Airway epithelial cell (primary cell): Measurements from ENCODE around the gene GALNT12. TPM values are rescaled to one million over a fixed set of nuclear protein-coding genes. Genes with fewer than 3 reads are reported as not detected.

ENCODE experiments used
- total RNA-seq: library from RNA; depleted of rRNA; stranded (reverse); fragments of >200 nt; gene quantifications from 2 replicates; pipeline ENCODE4 v1.2.3, GENCODE V29; 2015

Gene GALNT12, protein sequence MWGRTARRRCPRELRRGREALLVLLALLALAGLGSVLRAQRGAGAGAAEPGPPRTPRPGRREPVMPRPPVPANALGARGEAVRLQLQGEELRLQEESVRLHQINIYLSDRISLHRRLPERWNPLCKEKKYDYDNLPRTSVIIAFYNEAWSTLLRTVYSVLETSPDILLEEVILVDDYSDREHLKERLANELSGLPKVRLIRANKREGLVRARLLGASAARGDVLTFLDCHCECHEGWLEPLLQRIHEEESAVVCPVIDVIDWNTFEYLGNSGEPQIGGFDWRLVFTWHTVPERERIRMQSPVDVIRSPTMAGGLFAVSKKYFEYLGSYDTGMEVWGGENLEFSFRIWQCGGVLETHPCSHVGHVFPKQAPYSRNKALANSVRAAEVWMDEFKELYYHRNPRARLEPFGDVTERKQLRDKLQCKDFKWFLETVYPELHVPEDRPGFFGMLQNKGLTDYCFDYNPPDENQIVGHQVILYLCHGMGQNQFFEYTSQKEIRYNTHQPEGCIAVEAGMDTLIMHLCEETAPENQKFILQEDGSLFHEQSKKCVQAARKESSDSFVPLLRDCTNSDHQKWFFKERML
- total RNA-seq, result 6.5 and 7.0 TPM in 2 replicates

DNA sequence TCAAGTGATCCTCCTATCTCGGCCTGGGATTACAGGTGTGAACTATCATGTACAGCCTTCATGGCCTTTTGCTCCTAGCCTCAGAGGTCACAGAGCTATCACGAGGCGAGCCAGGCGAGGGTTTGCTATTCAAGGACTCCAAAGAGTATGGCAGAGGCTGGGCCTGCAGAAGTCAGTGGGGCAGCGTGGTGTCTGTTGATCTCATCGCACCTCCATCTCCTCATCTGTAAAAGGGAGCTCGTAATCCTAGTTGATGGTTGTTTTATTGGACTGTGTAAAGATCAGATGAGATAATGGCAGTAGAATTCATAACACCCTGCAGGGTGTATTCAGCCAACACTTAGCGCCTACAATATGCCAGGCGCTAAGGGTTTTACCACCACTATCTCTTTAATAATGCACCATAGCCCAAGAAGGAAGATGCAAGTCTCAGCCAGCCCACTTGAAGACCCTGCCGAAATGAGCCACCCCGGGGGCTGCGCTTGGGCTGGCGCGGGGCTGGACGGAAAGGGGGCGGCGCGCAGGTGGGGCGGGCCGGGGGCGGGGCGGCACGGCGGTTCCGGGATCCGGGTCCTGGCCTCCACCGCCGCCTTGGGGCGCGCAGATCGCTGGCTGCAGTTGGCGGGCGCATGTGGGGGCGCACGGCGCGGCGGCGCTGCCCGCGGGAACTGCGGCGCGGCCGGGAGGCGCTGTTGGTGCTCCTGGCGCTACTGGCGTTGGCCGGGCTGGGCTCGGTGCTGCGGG, at the start of gene GALNT12:
Gene GALNT12, plus strand, starts transcription at position 601 of the 744 bp plus-strand sequence. Its CDS starts 29 bp downstream, at position 630.

DNA sequence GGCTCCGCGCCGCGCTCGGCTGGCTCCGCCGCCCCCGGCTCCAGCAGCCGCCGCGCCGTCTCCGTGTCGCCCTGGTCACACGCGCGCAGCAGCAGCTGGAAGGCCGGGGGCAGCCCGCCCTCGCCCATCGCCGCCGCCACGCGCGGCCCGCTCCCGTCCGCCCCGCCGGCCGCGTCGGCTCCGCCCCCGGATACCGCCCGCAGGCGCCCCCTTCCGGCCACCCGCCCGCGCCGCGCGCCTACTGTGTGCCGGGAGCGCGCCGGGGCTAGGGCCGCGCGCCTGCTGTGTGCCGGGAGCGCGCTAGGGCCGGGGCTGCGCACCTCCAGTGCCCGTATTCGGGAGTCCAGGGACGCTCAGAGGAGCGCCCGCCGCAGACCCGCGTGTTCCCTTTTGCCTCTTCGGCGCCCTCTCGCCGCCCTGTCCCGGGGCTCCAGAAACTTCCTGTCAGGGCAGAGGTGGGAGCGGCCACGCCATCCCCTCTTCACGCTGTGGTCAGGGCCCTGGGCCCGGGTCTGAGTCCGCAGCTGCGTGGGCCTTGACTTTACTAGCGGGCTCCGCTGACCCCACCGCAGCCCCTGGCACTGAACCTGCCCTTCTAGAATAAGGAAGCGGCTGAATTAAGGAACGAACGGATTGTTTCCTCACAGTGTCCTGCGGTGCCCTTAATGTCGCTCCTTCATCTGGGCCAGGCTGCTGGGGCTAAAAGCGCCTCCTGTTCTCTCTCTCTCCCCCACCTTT, 10.9 kb upstream of the GALNT12 start, which contains the start of gene ANKS6:
Gene ANKS6, minus strand, starts transcription at position 192 of the 738 bp plus-strand sequence. Its CDS starts 64 bp downstream, at position 128.

Other genes starting within 250 kb of the GALNT12 start
- 0.19 and 0.56 TPM in 2 replicates for gene GABBR2, start 98.7 kb upstream of the GALNT12 start, total RNA-seq
- 11.5 and 22.9 TPM in 2 replicates for gene ANKS6, start 11.1 kb upstream of the GALNT12 start, total RNA-seq
- gene COL15A1, start 136.2 kb downstream of the GALNT12 start, total RNA-seq, result 0.05 and 0.56 TPM in 2 replicates